Endometrial microvascular endothelial cells (primary cell): Measurements from ENCODE around the gene LMOD3. TPM values are rescaled to one million over a fixed set of nuclear protein-coding genes. Genes with fewer than 3 reads are reported as not detected.

Source experiments
- in situ Hi-C: cut with HindIII; loops from 2 replicates; pipeline ENCODE4 v1.10.0; 2017; ENCODE audit warnings: low sequenced_read_pairs, low pct_unique_long_range_greater_than_20kb; ENCODE audit errors: inconsistent ontology term
- total RNA-seq: library from RNA; depleted of rRNA; stranded (reverse); fragments of >200 nt; gene quantifications from one replicate; pipeline ENCODE4 v1.2.3, GENCODE V29; 2015; ENCODE audit errors: inconsistent ontology term

Gene LMOD3
- total RNA-seq, result not detected

GRCh38 chr3:69122403-69122802 is at the start of gene LMOD3:
TSS of gene LMOD3 (minus strand) at chr3:69122595. CDS start at chr3:69122386, 209 bp downstream.
- in situ Hi-C loops, result no loop called here

- in situ Hi-C loops, result no loop called here
Measured at GRCh38 chr3:69172058-69172457, 49.7 kb upstream of the LMOD3 start.

GRCh38 chr3:69166446-69166845 is 44.1 kb upstream of the LMOD3 start:
- in situ Hi-C loops, result loop anchor here (10.0 kb wide), 1 partner anchor 82 kb away; the partner anchor contains the start of genes ARL6IP5 and UBA3

GRCh38 chr3:69165744-69166143 is 43.3 kb upstream of the LMOD3 start:
- in situ Hi-C loops, result loop anchor here (10.0 kb wide), 1 partner anchor 81 kb away; the partner anchor contains the start of genes ARL6IP5 and UBA3

GRCh38 chr3:69164296-69164695 is 41.9 kb upstream of the LMOD3 start:
- in situ Hi-C loops, result loop anchor here (10.0 kb wide), 1 partner anchor 79 kb away; the partner anchor contains the start of genes ARL6IP5 and UBA3

GRCh38 chr3:69162308-69162980 is 40.0 kb upstream of the LMOD3 start:
- in situ Hi-C loops, result loop anchor here (10.0 kb wide), 1 partner anchor 78 kb away; the partner anchor contains the start of genes ARL6IP5 and UBA3

- in situ Hi-C loops, result loop anchor here (10.0 kb wide), 1 partner anchor 77 kb away; the partner anchor contains the start of genes ARL6IP5 and UBA3
Measured at GRCh38 chr3:69161587-69162307, 39.4 kb upstream of the LMOD3 start.

- in situ Hi-C loops, result loop anchor here (10.0 kb wide), 1 partner anchor 76 kb away; the partner anchor contains the start of genes ARL6IP5 and UBA3
Measured at GRCh38 chr3:69160525-69160924, 38.1 kb upstream of the LMOD3 start.

- in situ Hi-C loops, result loop anchor here (10.0 kb wide), 1 partner anchor 75 kb away; the partner anchor contains the start of genes ARL6IP5 and UBA3
Measured at GRCh38 chr3:69160107-69160506, 37.7 kb upstream of the LMOD3 start.

GRCh38 chr3:69149586-69149985 is 27.2 kb upstream of the LMOD3 start:
- in situ Hi-C loops, result no loop called here

GRCh38 chr3:69145688-69146087 is 23.3 kb upstream of the LMOD3 start:
- in situ Hi-C loops, result no loop called here

GRCh38 chr3:69144631-69145245 is 22.3 kb upstream of the LMOD3 start:
- in situ Hi-C loops, result no loop called here

- in situ Hi-C loops, result no loop called here
Measured at GRCh38 chr3:69143612-69144011, 21.2 kb upstream of the LMOD3 start.

GRCh38 chr3:69142797-69143454 is 20.5 kb upstream of the LMOD3 start:
- in situ Hi-C loops, result no loop called here

GRCh38 chr3:69142090-69142489 is 19.7 kb upstream of the LMOD3 start:
- in situ Hi-C loops, result no loop called here

- in situ Hi-C loops, result no loop called here
Measured at GRCh38 chr3:69141313-69141712, 18.9 kb upstream of the LMOD3 start.

- in situ Hi-C loops, result no loop called here
Measured at GRCh38 chr3:69137412-69137811, 15.0 kb upstream of the LMOD3 start.

GRCh38 chr3:69137005-69137404 is 14.6 kb upstream of the LMOD3 start:
- in situ Hi-C loops, result no loop called here

GRCh38 chr3:69130689-69131088 is 8.3 kb upstream of the LMOD3 start:
- in situ Hi-C loops, result no loop called here
